T-helper 9 cell (primary cell): ENCODE data around the gene ADAM23.

Experiments
- DNase-seq: peaks from one replicate; pipeline ENCODE4 v3.0.0-alpha.2; 2020

Gene ADAM23

GRCh38 chr2:206443735-206444527 lies 599 bp downstream of the ADAM23 start:
- no peak for DNase-seq

- DNase-seq: no peak
Measured at GRCh38 chr2:206445948-206446347, 2.6 kb downstream of the ADAM23 start.

GRCh38 chr2:206452242-206452641 lies 8.9 kb downstream of the ADAM23 start:
- DNase-seq: no peak

GRCh38 chr2:206452750-206453149 lies 9.4 kb downstream of the ADAM23 start:
- DNase-seq: no peak

- no peak for DNase-seq
Measured at GRCh38 chr2:206456078-206456754, 12.9 kb downstream of the ADAM23 start.

- no peak for DNase-seq
Measured at GRCh38 chr2:206457188-206457634, 13.9 kb downstream of the ADAM23 start.

GRCh38 chr2:206462240-206462854 lies 19.0 kb downstream of the ADAM23 start:
- no peak for DNase-seq

GRCh38 chr2:206463685-206464084 lies 20.4 kb downstream of the ADAM23 start:
- no peak for DNase-seq

- no peak for DNase-seq
Measured at GRCh38 chr2:206464597-206464996, 21.3 kb downstream of the ADAM23 start.

GRCh38 chr2:206471524-206472062 lies 28.3 kb downstream of the ADAM23 start:
- no peak for DNase-seq

- DNase-seq: no peak
Measured at GRCh38 chr2:206472094-206472493, 28.8 kb downstream of the ADAM23 start.

- no peak for DNase-seq
Measured at GRCh38 chr2:206474099-206474498, 30.8 kb downstream of the ADAM23 start.

- DNase-seq: no peak
Measured at GRCh38 chr2:206477296-206477695, 34.0 kb downstream of the ADAM23 start.

GRCh38 chr2:206478340-206478739 lies 35.0 kb downstream of the ADAM23 start:
- DNase-seq: no peak

GRCh38 chr2:206480161-206480560 lies 36.8 kb downstream of the ADAM23 start:
- DNase-seq: no peak

GRCh38 chr2:206480620-206481019 lies 37.3 kb downstream of the ADAM23 start:
- DNase-seq: no peak

- DNase-seq: no peak
Measured at GRCh38 chr2:206481056-206481455, 37.7 kb downstream of the ADAM23 start.

GRCh38 chr2:206482123-206482522 lies 38.8 kb downstream of the ADAM23 start:
- no peak for DNase-seq

- no peak for DNase-seq
Measured at GRCh38 chr2:206482633-206483032, 39.3 kb downstream of the ADAM23 start.

- DNase-seq: no peak
Measured at GRCh38 chr2:206488053-206488452, 44.7 kb downstream of the ADAM23 start.

GRCh38 chr2:206488623-206489022 lies 45.3 kb downstream of the ADAM23 start:
- DNase-seq: no peak

- DNase-seq: no peak
Measured at GRCh38 chr2:206494061-206494460, 50.7 kb downstream of the ADAM23 start.

GRCh38 chr2:206502729-206503128 lies 59.4 kb downstream of the ADAM23 start:
- no peak for DNase-seq

- no peak for DNase-seq
Measured at GRCh38 chr2:206511283-206511682, 68.0 kb downstream of the ADAM23 start.
